AG20443 (cell line): ENCODE results near the gene COX8C.
"Not testable (repeated sequence)": the region's sequence is repeated elsewhere in the genome, so short reads cannot be mapped to it uniquely, and the experiment has no call there.

ENCODE experiments used
- DNase-seq: peaks from one replicate; pipeline ENCODE4 v3.0.0; 2012; ENCODE audit warnings: low spot score, mixed read lengths

COX8C gene

GRCh38 chr14:93322929-93323599 lies 23.9 kb upstream of the COX8C start:
- no peak for DNase-seq

DNA sequence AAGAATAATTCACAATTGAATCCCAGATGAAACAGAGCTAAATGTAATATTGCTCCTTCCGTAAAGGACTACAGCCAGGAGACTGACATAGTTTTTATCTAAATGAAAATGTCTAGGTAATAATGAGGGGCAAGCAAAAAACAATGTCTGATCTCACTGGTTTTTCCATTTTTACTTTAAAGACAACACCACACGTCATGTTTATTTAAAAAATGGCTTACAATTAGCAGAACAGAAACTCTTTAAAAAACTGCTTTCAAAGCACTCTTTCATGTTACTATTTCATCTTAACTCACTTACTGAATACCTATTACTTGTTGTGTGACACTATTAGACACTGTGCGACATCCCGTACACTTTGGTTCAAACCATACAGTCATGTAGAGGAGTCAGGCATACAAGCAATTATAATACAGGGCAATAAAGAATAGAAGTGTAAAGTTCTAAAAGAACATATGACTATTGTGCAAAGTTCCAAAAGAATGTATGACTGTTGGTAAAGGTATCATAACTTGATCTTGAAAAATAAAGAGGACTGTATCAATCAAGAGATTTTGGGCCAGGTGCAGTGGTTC lies 23.3 kb upstream of the COX8C start:
- no peak for DNase-seq

- DNase-seq, result no peak
Measured at GRCh38 chr14:93326196-93326595, 20.8 kb upstream of the COX8C start.

DNA sequence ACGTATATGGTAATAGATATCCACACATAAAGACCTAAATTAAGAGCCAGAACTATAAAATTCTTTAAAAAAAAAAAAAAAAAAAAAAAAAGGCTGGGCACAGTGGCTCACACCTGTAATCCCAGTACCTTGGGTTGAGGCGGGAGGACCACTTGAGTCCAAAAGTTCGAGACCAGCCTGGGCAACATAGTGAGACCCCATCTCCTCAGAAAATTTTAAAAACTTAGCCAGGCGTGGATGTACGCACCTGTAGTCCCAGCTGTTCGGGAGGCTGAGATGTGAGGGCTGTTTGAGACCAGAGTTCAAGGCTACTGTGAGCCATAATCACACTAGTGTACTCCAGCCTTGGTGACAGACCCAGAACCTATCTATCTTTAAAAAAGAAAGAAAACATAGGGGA lies 18.4 kb upstream of the COX8C start:
- no peak for DNase-seq

DNA sequence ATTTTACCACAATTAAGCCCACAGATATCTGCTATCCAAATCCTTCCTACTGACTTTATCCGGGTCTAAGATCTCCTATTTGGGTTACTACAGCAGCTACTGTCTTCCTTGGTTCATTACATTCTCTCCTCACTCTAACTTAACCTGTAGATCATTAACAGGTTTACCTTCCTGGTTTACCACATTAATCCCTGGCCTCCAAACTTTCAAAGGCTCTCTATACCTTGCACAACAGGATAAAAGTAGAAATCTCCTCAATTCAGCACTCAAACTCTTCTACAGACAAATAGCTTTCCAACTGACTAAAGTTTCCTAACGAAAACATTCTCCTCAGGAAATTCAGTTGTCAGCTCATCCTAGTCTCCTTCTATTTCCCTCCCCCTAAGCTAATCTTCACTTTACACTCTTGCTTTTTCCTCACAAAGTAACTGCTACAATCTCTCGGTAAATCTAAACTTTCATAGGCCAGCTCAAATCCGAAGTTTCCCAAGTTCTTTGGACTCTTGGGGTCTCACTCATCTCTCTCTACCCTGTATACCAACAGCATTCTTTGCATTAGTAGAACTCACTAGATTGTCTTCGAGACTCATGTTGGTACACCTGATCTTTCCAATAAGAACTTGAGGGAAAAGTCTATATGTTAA lies 16.9 kb upstream of the COX8C start:
- DNase-seq, result no peak

GRCh38 chr14:93330609-93331000 lies 16.4 kb upstream of the COX8C start:
- DNase-seq, result no peak

DNA sequence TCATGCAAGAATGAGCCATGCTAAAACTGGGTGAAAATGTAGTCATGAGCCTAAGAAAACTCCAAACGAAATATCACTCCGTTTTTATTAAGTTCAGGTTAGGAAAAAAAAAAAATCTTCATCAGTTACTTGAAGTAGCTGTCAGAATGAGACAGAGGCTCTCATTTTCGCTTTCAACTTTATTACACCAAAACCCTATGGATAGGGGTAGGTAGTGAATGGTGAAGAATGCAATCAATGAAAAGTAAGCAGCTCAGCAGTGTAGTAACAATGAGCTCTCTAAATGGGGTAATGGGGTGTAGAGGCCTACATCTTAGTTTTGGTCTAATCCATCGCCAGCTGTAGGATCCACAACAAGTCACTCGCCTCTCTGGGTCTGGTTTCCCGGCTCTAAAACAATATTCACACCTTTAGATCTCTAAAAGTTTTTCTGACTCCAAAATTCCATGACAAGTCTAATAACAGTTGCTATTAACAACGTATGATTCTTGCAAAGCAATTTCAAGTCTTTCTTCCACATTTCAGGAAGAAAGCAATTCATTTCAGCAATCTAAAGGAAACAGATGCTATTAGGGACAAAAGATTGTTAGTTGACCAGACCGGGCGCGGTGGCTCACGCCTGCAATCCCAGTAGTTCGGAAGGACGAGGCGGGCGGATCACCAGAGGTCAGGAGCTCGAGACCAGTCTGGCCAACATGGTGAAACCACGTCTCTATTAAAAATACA lies 15.8 kb upstream of the COX8C start:
- no peak for DNase-seq

DNA sequence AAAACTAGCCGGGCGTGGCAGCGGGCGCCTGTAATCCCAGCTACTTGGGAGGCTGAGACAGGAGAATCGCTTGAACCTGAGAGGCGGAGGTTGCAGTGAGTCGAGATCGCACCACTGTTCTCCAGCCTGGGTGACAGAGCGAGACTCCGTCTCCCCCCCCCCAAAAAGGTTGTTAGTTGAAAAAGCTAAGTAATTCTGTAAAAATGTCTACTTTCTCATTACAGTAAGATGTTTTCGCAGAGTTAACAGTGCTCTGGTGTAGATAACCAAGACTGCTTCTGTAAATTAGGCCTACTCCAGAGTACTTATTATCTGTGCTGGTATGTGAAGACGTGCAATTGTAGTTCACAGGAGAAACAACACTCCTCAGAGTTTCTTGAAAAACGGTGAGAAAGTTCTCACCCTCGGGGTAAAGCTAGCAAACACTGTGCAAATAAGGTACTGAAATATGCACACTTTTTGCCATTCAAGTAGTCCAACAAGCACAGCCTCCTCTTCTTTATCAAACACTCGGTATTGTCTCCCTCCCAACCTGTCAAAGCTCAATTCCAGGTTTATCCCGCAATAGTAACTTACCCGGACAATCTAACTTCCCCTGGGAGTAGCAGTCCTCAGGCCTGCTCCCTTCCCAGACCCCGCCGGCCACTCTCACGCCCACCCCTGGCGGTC lies 15.1 kb upstream of the COX8C start:
- DNase-seq, result no peak

GRCh38 chr14:93332397-93332852 lies 14.6 kb upstream of the COX8C start:
- peak; percentile 67 for DNase-seq

DNA sequence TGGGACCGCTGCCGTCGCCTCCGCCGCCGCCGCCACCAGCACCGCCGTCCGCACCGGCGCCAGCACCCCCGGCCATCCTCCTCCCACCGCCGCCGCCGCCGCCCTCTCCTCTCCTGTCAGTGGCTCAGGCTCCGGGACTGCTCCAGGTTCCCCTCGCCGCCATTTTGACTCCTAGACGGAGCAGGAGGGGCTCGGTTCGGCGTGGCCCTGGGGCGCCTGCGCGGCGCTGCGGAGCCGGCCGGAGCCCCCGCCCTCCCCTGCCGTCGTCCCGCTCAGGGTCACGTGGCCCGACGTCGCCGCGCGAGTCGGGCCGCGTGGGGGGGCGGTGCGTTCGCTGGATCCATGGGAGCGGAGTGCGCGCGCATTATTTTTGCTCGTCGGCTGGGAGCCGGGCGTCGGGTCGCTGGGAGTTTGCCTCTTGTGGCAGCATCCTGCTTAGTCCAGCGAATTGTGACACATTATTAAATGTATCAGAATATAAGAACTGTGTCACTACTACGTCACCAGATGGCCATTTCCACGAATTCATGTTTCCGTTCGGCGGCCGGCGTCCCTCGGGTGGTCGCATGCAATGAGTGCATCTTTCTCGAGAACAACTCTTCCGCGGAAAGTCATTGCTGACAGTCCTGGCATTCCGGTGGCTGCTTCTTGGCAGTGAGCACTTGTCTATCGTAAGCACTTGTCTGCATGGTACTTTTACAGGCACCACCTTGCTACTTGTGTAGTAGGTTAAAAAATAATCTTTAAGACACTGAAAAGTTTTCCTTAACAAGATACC lies 13.9 kb upstream of the COX8C start, which contains the start of gene BTBD7:
BTBD7 (minus strand) TSS at position 184 of the 778 bp plus-strand sequence. CDS start 36,985 bp downstream, outside the sequence.
- DNase-seq, result peak; percentile 100

DNA sequence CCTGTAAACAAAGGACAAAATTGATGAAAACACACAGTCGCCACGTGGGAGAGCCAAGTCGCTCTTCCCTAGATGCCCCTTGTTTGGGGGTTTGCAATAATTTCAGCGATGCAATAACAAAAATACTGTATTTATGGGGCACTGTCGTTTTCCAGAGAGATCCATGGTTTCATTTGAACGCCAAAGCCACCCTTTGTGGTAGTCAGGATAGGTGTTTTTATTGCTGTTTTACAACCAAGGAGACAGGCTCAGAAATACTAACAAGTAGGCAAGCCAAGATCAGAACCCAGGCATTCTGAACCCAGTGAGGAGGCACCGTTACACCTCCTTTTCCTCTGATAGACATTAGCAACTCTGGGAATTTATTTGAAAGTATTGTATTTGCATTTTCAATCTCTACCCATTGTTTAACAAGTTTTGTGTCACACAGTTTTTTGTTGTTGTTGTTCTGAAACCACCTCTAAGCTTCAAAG lies 13.3 kb upstream of the COX8C start:
- no peak for DNase-seq

GRCh38 chr14:93337143-93337753 lies 9.7 kb upstream of the COX8C start:
- DNase-seq, result no peak

DNA sequence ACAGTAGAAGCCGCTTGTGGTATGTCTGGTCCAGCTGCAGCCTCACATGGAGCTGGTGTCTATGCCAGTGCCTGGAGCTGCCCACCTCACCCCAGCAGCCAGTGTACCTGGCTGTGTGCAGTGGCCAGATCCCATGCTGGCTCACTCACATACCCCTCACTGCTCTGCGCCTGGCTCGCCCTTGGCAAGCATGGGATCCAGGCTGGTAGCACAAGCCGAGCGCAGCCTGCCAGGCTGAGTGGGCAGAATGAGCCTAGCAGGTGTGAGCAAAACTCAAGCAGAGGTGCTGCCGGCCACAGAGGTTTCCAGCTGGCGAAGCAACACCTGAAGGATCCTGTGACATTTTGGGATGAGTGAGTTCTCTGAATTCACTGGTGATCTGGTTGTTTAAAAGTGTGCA lies 9.1 kb upstream of the COX8C start:
- DNase-seq, result no peak

GRCh38 chr14:93343266-93343665 lies 3.7 kb upstream of the COX8C start:
- DNase-seq, result no peak

DNA sequence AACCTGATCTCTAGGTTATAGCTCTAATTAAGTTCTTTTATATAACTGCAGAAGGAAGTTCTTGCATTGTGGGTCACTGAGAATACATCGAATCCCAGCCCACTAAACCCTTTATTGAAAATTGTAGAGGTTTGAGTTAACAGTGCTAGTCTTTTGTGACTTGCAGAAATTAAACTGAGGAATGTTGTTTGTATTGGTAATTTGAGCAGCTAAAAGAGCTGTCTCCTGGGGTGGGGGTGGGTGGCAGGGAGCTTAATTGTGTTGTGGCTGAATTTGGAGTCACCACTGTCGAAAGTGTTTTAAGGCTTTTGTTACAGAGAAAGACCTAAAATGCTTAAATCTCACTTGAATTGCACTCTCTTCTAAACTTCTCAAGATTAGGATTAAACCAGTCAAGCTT lies 3.2 kb upstream of the COX8C start:
- DNase-seq, result no peak

- DNase-seq, result no peak
Measured at GRCh38 chr14:93347850-93348249, 868 bp downstream of the COX8C start.

DNA sequence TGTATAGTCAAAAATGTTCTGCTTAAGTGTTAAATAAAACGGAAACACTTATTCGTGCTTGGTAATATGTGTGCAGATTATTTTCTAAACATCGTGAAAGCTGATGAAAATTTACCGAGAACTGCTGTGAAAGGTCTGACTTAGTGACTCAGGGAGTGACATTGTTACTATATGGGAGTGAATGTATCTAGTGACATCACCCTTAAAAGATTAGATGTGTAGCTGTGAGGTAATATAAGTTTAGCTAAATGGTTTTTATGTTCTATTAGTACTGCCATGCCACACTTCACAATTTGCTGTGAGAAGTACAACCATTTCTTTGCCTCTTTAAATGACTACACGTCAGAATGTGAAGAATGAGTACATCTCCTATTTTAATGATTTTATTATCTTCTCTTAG lies 1.3 kb downstream of the COX8C start:
- DNase-seq, result no peak

GRCh38 chr14:93354873-93355272 lies 7.9 kb downstream of the COX8C start:
- not testable (repeated sequence) for DNase-seq

GRCh38 chr14:93368996-93369712 lies 22.2 kb downstream of the COX8C start:
- DNase-seq, result no peak

DNA sequence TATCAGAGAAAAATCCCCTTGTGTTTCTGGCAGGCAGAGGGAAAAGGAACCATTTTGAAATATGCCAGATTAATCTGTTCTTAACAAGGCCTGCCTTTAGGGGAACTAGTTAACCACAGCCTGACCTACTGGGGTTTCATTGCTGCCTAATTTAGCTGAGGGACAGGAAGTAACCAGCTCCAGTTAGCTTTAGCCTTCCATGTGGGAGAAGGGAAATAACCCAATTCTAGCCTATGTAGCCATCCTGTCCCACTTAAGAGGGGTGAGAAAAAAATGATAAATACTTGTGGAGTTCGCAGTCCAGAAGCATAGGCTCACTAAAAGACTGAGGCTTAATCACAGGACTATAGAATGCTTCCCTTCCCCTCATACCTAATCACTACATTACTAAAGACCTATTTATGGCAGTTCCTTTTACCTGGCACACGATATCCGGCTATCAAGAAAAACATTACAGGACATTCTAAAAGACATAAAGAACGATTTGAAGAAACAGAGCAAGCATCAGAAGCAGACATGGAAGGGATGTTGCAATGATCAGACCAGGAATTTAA lies 22.8 kb downstream of the COX8C start:
- DNase-seq, result no peak
